Ectodermal cell (in vitro differentiated cells): ENCODE measurements around the gene BMX.

Source experiments
- H3K27ac ChIP-seq: 2 replicates; pipeline ENCODE4 v1.7.0; 2013; ENCODE audit warnings: mild to moderate bottlenecking, low read depth, low read length; ENCODE audit not compliant: insufficient read depth, poor library complexity, severe bottlenecking
- H3K27me3 ChIP-seq: 2 replicates; pipeline ENCODE4 v1.7.0; 2013; ENCODE audit warnings: mild to moderate bottlenecking, low read length; ENCODE audit not compliant: insufficient read depth, control insufficient read depth, poor library complexity, severe bottlenecking
- H3K36me3 ChIP-seq: one replicate; pipeline ENCODE4 v1.7.0; 2013; ENCODE audit warnings: low read length; ENCODE audit not compliant: control insufficient read depth, insufficient read depth
- H3K4me1 ChIP-seq: one replicate; pipeline ENCODE4 v1.7.0; 2013; ENCODE audit warnings: low read length; ENCODE audit not compliant: control insufficient read depth, insufficient read depth
- H3K4me3 ChIP-seq: 2 replicates; pipeline ENCODE4 v1.7.0; 2013; ENCODE audit warnings: low read depth, low read length, control low read depth; ENCODE audit not compliant: insufficient read depth
- H3K9me3 ChIP-seq: 2 replicates; pipeline ENCODE4 v1.7.0; 2013; ENCODE audit warnings: mild to moderate bottlenecking, low read length, moderate library complexity; ENCODE audit not compliant: control insufficient read depth
- WGBS, 2 experiments: methylation state at CpG; one replicate each; pipeline ENCODE4 v1.1.7; 2013; ENCODE audit warnings: missing lambda C conversion rate in 2 of 2; 5-methylcytosine and 5-hydroxymethylcytosine counted together

Gene BMX

DNA sequence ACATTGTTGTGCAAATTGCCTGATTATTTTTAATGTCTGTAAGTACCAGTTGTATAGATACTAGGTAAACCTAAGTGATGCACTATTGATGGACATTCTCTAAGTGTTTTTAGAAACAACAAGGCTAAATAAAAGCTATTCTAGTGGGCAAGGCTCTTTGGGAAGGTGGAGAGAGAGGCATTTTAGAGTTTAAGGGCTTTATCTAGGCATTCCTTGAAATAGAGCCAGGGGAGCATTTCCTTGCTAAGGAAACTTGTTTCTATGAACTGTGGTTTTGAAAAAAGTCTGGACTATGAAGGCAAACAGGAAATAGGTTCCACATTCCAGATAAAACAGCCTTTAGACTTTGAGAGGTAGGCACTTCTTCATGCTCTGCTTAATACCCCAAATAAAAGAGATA, 23.8 kb downstream of the BMX start:
- Histone ChIP-seq H3K36me3 (no peaks in the 10 kb centered on the region), H3K27me3 (no peaks in the 10 kb centered on the region), H3K4me1 (no peaks in the 10 kb centered on the region), H3K27ac (no peak overlapping the region), H3K9me3 (no peaks in the 10 kb centered on the region), H3K4me3 (no peak overlapping the region)

DNA sequence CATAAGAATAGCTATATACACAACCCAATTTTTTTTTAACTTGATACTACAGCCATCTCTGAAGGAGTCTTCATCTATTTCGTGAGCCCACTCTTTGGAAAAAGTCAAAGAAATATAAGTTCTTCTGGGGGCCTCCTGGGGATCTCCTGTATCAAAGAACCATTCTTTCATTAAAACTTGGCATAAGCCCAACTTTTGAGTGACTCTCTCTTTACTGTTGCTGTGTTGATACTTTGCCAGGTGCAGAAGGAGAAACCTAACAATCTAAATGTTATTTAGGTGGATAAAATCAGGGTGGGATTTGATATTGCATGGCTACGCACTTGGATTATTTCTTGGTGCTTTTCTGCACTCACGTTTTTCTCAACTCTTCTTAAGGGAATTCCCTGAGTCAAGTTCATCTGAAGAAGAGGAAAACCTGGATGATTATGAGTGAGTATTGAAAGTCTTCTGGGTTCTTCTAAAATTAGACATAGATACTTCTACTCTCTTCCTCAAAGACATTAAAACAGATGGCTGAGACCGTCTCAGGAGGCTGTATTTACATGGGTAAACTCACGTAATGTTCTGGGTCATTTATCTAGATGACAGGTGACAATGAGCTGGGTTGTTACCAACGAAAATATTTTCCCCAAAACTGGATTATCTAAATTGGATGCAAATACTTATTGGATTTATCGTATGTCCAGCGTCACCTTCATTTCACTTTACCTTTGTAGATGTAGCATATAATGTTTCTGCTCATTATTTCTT, 25.2 kb downstream of the BMX start:
- 89 to 93% methylated on average over 4 to 8 of the region's 8 CpGs for WGBS, 2 experiments
- H3K4me3 ChIP-seq = no peak overlapping the region

DNA sequence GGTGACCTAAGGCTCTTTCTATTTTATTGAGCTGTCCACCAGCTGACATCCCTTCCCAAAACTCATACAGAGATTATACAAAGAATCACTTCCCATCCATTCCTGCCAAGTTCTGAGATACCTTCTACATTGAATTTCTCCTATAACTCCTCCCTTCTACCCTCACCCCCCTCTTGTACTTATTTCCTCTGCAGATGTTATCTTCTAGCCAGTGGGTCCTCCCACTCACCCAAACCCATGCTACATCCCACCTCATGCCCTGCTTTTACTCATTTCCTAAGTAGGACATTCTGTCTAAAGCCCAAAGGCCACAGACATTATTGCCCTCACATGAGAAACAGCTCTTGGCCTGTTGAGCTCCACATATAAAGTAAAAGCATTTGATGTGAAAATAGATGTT, 28.6 kb downstream of the BMX start:
- Histone ChIP-seq H3K4me3 (no peak overlapping the region), H3K9me3 (no peaks in the 10 kb centered on the region), H3K27me3 (no peaks in the 10 kb centered on the region), H3K4me1 (no peaks in the 10 kb centered on the region), H3K27ac (no peak overlapping the region), H3K36me3 (no peaks in the 10 kb centered on the region)

More for the DNA sequence above, 25.2 kb downstream of the BMX start:
- Histone ChIP-seq H3K36me3 (no peaks in the 10 kb centered on the region), H3K27ac (no peak overlapping the region), H3K27me3 (no peaks in the 10 kb centered on the region), H3K9me3 (no peaks in the 10 kb centered on the region), H3K4me1 (no peaks in the 10 kb centered on the region)

DNA sequence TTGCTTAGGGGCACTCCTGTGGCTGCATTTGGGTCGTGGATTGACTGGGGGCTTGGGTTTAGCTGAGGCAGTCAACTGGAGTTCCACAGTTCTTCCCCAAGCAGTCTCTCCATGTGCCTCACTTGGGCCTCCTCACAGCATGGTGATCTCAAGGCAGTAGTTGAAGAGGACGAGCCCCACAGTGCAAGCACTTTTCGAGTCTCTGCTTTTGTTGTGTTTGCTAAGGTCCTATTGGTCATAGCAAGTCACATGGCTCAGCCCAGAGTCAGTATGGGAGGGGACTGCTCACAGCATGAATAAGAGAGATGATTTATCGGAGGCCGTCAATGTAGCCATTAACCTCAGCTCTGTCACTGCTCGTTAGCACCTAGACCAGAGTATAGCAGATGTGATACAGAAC, 29.7 kb downstream of the BMX start:
- H3K4me1 ChIP-seq = no peaks in the 10 kb centered on the region
- H3K4me3 ChIP-seq = no peak overlapping the region
- H3K36me3 ChIP-seq = no peaks in the 10 kb centered on the region
- H3K9me3 ChIP-seq = no peaks in the 10 kb centered on the region
- H3K27me3 ChIP-seq = no peaks in the 10 kb centered on the region
- WGBS, 2 experiments = 83 to 88% methylated on average over 5 to 6 of the region's 6 CpGs
- no peak overlapping the region for H3K27ac ChIP-seq

DNA sequence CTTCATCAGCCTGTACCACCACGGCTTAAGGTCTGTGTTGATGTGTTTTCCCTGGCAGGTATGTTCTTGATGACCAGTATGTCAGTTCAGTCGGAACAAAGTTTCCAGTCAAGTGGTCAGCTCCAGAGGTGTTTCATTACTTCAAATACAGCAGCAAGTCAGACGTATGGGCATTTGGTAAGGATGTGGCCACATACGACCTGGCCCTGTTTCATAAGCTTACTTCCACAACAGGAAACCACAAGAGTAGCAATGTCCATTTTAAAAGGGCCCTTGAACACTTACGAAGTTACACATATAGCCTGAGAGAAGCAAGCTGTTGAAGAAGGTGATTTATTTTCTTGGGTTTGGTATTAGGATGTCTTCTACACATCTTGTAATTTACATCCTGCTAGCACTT, 46.1 kb downstream of the BMX start:
- H3K27ac ChIP-seq = no peak overlapping the region
- H3K36me3 ChIP-seq = no peaks in the 10 kb centered on the region
- H3K4me1 ChIP-seq = no peaks in the 10 kb centered on the region
- no peak overlapping the region for H3K4me3 ChIP-seq
- no peaks in the 10 kb centered on the region for H3K9me3 ChIP-seq
- H3K27me3 ChIP-seq = no peaks in the 10 kb centered on the region
- WGBS, 2 experiments = 96 to 100% methylated on average over 4 of the region's 5 CpGs

DNA sequence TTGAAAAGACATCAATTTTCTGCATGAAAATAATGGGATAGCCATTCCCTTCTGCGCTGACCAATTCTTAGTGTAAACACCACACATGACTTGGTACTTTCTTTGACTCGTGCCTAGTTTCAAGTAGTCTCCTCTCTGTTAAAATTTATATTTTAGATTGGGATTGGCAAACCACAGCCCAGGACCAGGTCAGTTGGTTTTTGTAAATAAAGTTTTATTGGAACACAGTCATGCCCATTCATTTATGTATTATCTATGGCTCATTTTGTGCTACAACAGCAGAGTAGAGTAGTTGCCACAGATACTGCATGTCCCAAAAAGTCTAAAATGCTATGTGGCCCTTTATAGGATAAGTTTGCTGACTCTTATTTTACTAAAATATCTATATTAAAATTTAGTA, 46.7 kb downstream of the BMX start:
- Histone ChIP-seq H3K27me3 (no peaks in the 10 kb centered on the region), H3K36me3 (no peaks in the 10 kb centered on the region), H3K4me3 (no peak overlapping the region), H3K4me1 (no peaks in the 10 kb centered on the region), H3K9me3 (no peaks in the 10 kb centered on the region), H3K27ac (no peak overlapping the region)
- WGBS, 2 experiments = 88 to 100% methylated on average over 2 of the region's 2 CpGs

DNA sequence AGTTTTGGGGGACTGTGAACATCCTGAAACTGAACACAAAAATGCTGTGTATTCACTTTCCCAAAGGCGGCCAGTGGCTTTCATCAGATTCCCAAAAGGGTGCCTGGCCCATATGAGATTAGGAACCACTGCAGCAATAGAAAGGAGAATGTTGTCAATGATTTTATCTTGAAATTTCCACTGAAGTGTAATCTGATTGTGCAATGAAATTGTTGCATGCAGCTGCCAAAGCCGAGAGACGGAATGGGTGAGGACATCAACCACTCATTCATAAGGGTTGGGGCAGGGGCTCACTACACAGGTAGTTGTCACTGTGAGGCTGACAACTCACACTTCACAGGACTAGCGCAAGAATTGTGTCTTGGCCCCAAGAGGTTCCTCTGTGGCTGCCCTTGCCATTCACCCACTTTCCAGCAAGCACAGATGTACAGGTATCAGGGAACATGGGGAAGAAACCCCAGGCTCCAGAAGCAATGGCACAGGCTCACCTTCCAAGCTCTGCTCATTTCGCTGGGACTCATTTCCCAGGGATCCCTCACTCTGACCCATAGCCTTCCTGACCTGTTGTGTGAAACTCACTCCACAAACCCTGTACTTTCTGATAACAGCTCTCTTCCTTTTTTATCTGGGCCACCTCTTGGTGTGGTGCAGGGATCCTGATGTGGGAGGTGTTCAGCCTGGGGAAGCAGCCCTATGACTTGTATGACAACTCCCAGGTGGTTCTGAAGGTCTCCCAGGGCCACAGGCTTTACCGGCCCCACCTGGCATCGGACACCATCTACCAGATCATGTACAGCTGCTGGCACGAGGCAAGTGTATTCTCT, 48.8 kb downstream of the BMX start:
- no peaks in the 10 kb centered on the region for H3K36me3 ChIP-seq
- H3K27me3 ChIP-seq = no peaks in the 10 kb centered on the region
- no peaks in the 10 kb centered on the region for H3K9me3 ChIP-seq
- no peak overlapping the region for H3K27ac ChIP-seq
- H3K4me3 ChIP-seq = no peak overlapping the region
- no peaks in the 10 kb centered on the region for H3K4me1 ChIP-seq
- WGBS, 2 experiments = 91 to 97% methylated on average over 8 of the region's 8 CpGs

DNA sequence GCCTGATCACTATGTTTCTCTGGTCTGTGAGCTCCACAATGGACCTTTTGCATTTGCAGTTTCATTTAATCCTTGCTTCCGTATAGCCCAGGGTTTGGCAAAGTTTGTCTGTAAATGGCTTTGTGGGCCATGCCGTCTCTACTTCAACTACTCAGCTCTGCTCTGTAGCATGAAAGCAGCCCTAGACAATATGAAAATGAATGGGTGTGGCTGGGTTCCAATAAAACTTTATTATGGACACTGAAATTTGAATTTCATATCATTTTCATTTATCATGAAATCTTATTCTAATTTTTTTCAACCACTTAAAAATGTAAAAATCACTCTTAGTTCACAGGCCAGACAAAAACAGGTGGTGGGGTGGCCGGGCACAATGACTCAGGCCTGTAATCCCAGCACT, 58.6 kb downstream of the BMX start:
- Histone ChIP-seq H3K27me3 (no peaks in the 10 kb centered on the region), H3K9me3 (no peaks in the 10 kb centered on the region), H3K36me3 (no peaks in the 10 kb centered on the region), H3K4me1 (no peaks in the 10 kb centered on the region), H3K27ac (no peak overlapping the region), H3K4me3 (no peak overlapping the region)
- 90 to 95% methylated on average over 3 of the region's 3 CpGs for WGBS, 2 experiments

DNA sequence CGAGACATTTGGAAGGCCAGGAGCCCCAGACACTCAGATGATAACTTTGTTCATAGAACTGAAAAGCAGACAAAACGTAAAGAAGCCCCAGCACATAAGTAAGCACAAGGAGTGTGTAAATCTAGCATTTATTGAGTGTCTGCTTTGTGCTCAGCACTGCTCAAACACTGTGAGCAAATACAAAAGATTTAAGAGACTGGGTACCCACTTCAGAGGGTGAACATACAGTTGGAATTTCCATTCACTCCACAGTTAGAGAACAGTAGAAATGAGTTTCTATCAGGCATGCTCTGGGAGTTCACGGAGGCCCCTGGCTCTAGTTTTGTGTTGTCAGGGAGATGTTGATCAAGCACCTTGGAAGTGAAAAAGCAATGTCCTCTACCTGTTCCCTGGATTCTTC, 60.3 kb downstream of the BMX start:
- Histone ChIP-seq H3K4me1 (no peaks in the 10 kb centered on the region), H3K9me3 (no peaks in the 10 kb centered on the region), H3K27ac (no peak overlapping the region), H3K36me3 (no peaks in the 10 kb centered on the region), H3K4me3 (no peak overlapping the region), H3K27me3 (no peaks in the 10 kb centered on the region)
- 88 to 93% methylated on average over 2 to 3 of the region's 3 CpGs for WGBS, 2 experiments

DNA sequence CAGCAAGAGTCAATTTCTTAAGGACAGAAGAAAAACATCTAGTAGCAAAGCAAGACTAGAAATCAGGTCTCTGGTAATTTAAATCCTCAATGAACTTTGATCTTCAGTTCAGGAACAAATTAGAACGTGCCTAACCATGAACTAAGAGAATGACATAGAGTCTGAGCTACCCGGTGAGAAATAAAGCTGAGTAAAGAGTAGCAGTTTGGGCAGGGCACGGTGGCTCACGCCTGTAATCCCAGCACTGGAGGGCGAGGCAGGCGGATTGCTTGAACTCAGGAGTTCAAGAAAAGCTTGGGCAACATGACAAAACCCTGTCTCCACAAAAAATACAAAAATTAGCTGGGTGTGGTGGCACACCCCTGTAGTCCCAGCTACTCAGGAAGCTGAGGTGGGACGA, 62.4 kb downstream of the BMX start:
- H3K4me3 ChIP-seq = no peak overlapping the region
- no peaks in the 10 kb centered on the region for H3K36me3 ChIP-seq
- 84 to 89% methylated on average over 7 of the region's 7 CpGs for WGBS, 2 experiments
- H3K9me3 ChIP-seq = no peaks in the 10 kb centered on the region
- H3K27ac ChIP-seq = no peak overlapping the region
- no peaks in the 10 kb centered on the region for H3K4me1 ChIP-seq
- H3K27me3 ChIP-seq = no peaks in the 10 kb centered on the region
